Neural cell (in vitro differentiated cells): ENCODE measurements around the gene KIF5B. TPM values are rescaled to one million over a fixed set of nuclear protein-coding genes. Genes with fewer than 3 reads are reported as not detected.

Source experiments
- H2AFZ ChIP-seq: fragments of 200-600, 300-800 bp; sonication (generic), shearing (Covaris generic); 2 replicates; pipeline ENCODE4 v1.6.0; 2014; ENCODE audit warnings: low read depth, mild to moderate bottlenecking, antibody characterized with exemption, low read length, moderate library complexity
- H3F3A ChIP-seq: fragments of 200-600 bp; shearing (Covaris generic); 2 replicates; pipeline ENCODE4 v1.6.1; 2016; ENCODE audit warnings: mild to moderate bottlenecking, moderate library complexity, mixed read lengths, antibody characterized with exemption, low read length; ENCODE audit not compliant: insufficient read depth, poor library complexity, severe bottlenecking
- H3K27ac ChIP-seq: fragments of 200-600, 300-800 bp; sonication (generic), shearing (Covaris generic); 2 replicates; pipeline ENCODE4 v1.5.1; 2014; ENCODE audit warnings: mild to moderate bottlenecking, low read length, moderate library complexity
- H3K27me3 ChIP-seq: fragments of 300-800, 200-600 bp; sonication (generic), shearing (Covaris generic); 2 replicates; pipeline ENCODE4 v1.6.0; 2014; ENCODE audit warnings: mild to moderate bottlenecking, low read depth, low read length, moderate library complexity; ENCODE audit not compliant: insufficient read depth
- H3K36me3 ChIP-seq: fragments of 300-800, 200-600 bp; sonication (generic), shearing (Covaris generic); 2 replicates; pipeline ENCODE4 v1.5.1; 2014; ENCODE audit warnings: mild to moderate bottlenecking, antibody characterized with exemption, low read length, moderate library complexity; ENCODE audit not compliant: insufficient read depth
- H3K4me2 ChIP-seq: fragments of 300-800, 200-600 bp; sonication (generic), shearing (Covaris generic); 2 replicates; pipeline ENCODE4 v1.6.0; 2014; ENCODE audit warnings: mild to moderate bottlenecking, low read length
- H3K4me3 ChIP-seq: fragments of 300-800, 200-600 bp; sonication (generic), shearing (Covaris generic); 2 replicates; pipeline ENCODE4 v1.5.1; 2014; ENCODE audit warnings: mild to moderate bottlenecking, low read length, moderate library complexity
- H3K79me2 ChIP-seq: fragments of 200-600 bp; shearing (Covaris generic); replicated peaks from 2 replicates; pipeline ENCODE4 v1.6.0; 2014; ENCODE audit warnings: mild to moderate bottlenecking, low read length, moderate library complexity; ENCODE audit not compliant: insufficient read depth
- H3K9ac ChIP-seq: fragments of 300-800, 200-600 bp; sonication (generic), shearing (Covaris generic); 2 replicates; pipeline ENCODE4 v1.6.1; 2016; ENCODE audit warnings: mild to moderate bottlenecking, low read length, mixed read lengths
- H3K9me2 ChIP-seq: fragments of 200-600 bp; shearing (Covaris generic); 2 replicates; pipeline ENCODE4 v1.6.1; 2016; ENCODE audit warnings: mild to moderate bottlenecking, low read length, mixed read lengths; ENCODE audit not compliant: insufficient read depth
- H3K9me3 ChIP-seq: fragments of 200-600, 300-800 bp; sonication (generic), shearing (Covaris generic); 2 replicates; pipeline ENCODE4 v1.6.1; 2016; ENCODE audit warnings: mild to moderate bottlenecking, mixed run types, low read length, moderate library complexity, mixed read lengths
- H4K20me1 ChIP-seq: fragments of 200-600 bp; shearing (Covaris generic); 2 replicates; pipeline ENCODE4 v1.6.1; 2016; ENCODE audit warnings: mild to moderate bottlenecking, mixed run types; ENCODE audit not compliant: insufficient read depth
- EP300 ChIP-seq: fragments of 450-650 bp; conservative IDR thresholded peaks from 2 replicates; pipeline ENCODE4 v1.6.1; 2014; ENCODE audit warnings: antibody characterized with exemption, mild to moderate bottlenecking, moderate library complexity; ENCODE audit not compliant: poor library complexity, severe bottlenecking
- EZH2 ChIP-seq: fragments of 200-600, 300-800 bp; shearing (Covaris generic), sonication (generic); IDR thresholded peaks from 2 replicates; pipeline ENCODE4 v1.6.1; 2014; ENCODE audit warnings: antibody characterized with exemption, low read length, borderline replicate concordance, mild to moderate bottlenecking; ENCODE audit not compliant: insufficient read depth, poor library complexity, severe bottlenecking
- MXI1 ChIP-seq: fragments of 450-650 bp; conservative IDR thresholded peaks from 2 replicates; pipeline ENCODE4 v1.6.1; 2014; ENCODE audit warnings: antibody characterized with exemption, mild to moderate bottlenecking; ENCODE audit not compliant: poor library complexity, severe bottlenecking
- POLR2AphosphoS5 ChIP-seq: IDR thresholded peaks from 2 replicates; pipeline ENCODE4 v1.6.1; 2012
- RAD21 ChIP-seq: fragments of 450-650 bp; conservative IDR thresholded peaks from 2 replicates; pipeline ENCODE4 v1.6.1; 2014; ENCODE audit warnings: antibody characterized with exemption, mild to moderate bottlenecking, moderate library complexity
- SMC3 ChIP-seq: fragments of 450-650 bp; conservative IDR thresholded peaks from 2 replicates; pipeline ENCODE4 v1.6.1; 2014; ENCODE audit warnings: antibody characterized with exemption, mild to moderate bottlenecking, moderate library complexity; ENCODE audit not compliant: poor library complexity
- TAF1 ChIP-seq: IDR thresholded peaks from 2 replicates; pipeline ENCODE4 v1.6.1; 2012; ENCODE audit warnings: low read depth
- polyA plus RNA-seq: library from polyadenylated mRNA; depleted of rRNA; stranded (reverse); fragments of >200 nt; gene quantifications from 2 replicates; pipeline ENCODE4 v1.2.3, GENCODE V29; 2014
- TF ChIP-seq, protein P1 (sequence below): fragments of 450-650 bp; IDR thresholded peaks from 2 replicates; pipeline ENCODE4 v1.5.1; 2014; ENCODE audit warnings: antibody characterized with exemption, mild to moderate bottlenecking, moderate library complexity; ENCODE audit not compliant: poor library complexity, severe bottlenecking
- TF ChIP-seq, protein P2 (sequence below): IDR thresholded peaks from 2 replicates; pipeline ENCODE4 v1.6.1; 2012; ENCODE audit warnings: borderline replicate concordance

KIF5B gene
- polyA plus RNA-seq, 1 donor from 2014 or later, result 96.3 TPM

DNA sequence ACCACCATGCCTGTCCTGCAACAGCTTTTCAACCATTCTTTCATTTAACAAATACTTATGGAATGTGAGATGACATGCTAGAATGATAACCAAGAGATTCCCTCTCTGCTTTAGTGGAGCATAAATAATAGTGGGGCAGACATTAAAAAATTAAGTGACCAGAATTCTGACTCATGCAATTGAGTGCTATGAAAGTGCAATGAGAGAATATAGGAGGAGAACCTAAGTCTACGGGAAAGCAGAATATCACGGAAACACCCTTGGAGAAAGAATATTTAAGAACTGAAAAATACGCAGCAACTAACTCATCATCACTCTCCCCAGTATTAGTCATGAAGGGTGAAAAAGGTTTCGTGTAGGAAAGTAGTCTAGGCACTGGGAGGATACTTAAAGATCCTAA lies 7.1 kb downstream of the KIF5B start:
- no peaks in the 10 kb centered on the region for H3K9me3 ChIP-seq
- TF ChIP-seq POLR2AphosphoS5, result no peak
- no peak for TF ChIP-seq EZH2
- TF ChIP-seq, protein P1, sequence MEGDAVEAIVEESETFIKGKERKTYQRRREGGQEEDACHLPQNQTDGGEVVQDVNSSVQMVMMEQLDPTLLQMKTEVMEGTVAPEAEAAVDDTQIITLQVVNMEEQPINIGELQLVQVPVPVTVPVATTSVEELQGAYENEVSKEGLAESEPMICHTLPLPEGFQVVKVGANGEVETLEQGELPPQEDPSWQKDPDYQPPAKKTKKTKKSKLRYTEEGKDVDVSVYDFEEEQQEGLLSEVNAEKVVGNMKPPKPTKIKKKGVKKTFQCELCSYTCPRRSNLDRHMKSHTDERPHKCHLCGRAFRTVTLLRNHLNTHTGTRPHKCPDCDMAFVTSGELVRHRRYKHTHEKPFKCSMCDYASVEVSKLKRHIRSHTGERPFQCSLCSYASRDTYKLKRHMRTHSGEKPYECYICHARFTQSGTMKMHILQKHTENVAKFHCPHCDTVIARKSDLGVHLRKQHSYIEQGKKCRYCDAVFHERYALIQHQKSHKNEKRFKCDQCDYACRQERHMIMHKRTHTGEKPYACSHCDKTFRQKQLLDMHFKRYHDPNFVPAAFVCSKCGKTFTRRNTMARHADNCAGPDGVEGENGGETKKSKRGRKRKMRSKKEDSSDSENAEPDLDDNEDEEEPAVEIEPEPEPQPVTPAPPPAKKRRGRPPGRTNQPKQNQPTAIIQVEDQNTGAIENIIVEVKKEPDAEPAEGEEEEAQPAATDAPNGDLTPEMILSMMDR, result no peak
- TF ChIP-seq, protein P2, sequence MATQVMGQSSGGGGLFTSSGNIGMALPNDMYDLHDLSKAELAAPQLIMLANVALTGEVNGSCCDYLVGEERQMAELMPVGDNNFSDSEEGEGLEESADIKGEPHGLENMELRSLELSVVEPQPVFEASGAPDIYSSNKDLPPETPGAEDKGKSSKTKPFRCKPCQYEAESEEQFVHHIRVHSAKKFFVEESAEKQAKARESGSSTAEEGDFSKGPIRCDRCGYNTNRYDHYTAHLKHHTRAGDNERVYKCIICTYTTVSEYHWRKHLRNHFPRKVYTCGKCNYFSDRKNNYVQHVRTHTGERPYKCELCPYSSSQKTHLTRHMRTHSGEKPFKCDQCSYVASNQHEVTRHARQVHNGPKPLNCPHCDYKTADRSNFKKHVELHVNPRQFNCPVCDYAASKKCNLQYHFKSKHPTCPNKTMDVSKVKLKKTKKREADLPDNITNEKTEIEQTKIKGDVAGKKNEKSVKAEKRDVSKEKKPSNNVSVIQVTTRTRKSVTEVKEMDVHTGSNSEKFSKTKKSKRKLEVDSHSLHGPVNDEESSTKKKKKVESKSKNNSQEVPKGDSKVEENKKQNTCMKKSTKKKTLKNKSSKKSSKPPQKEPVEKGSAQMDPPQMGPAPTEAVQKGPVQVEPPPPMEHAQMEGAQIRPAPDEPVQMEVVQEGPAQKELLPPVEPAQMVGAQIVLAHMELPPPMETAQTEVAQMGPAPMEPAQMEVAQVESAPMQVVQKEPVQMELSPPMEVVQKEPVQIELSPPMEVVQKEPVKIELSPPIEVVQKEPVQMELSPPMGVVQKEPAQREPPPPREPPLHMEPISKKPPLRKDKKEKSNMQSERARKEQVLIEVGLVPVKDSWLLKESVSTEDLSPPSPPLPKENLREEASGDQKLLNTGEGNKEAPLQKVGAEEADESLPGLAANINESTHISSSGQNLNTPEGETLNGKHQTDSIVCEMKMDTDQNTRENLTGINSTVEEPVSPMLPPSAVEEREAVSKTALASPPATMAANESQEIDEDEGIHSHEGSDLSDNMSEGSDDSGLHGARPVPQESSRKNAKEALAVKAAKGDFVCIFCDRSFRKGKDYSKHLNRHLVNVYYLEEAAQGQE, result no peak
- no peak for TF ChIP-seq MXI1
- no peak for TF ChIP-seq TAF1
- TF ChIP-seq EP300, result no peak
- no peak for TF ChIP-seq RAD21
- TF ChIP-seq SMC3, result no peak
- no peaks in the 10 kb centered on the region for H3K9me2 ChIP-seq
- no peak overlapping the region for H2AFZ ChIP-seq
- H3K9ac ChIP-seq, result no peak overlapping the region
- H3F3A ChIP-seq, result no peaks in the 10 kb centered on the region
- peaks cover 94% of the 10 kb centered on the region for H3K79me2 ChIP-seq
- H3K27ac ChIP-seq, result no peak overlapping the region
- no peak overlapping the region for H3K4me2 ChIP-seq
- H3K36me3 ChIP-seq, result peaks cover 8% of the 10 kb centered on the region
- peaks cover 19% of the 10 kb centered on the region for H4K20me1 ChIP-seq
- H3K27me3 ChIP-seq, result no peaks in the 10 kb centered on the region
- H3K4me3 ChIP-seq, result no peak overlapping the region

DNA sequence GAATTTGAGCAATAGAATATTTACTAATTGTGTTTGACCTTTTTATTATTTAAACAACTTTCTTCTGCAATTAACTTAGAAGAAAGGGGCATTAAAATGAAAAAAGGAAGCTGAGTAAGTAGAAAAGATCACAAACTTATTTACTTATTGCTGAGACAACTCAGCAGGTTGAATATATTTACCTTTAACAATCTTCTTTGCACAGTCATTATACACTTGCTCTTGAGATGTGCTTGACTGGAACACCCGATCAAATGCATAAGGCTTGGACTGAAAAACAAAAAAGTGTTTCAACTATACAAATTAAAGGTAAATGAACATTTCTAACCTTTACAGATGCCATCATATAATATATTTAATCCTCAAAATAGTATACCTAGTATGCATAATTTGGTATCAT lies 7.9 kb downstream of the KIF5B start:
- Histone ChIP-seq H3K79me2 (peaks cover 94% of the 10 kb centered on the region), H3F3A (no peaks in the 10 kb centered on the region), H3K27ac (no peak overlapping the region), H4K20me1 (peaks cover 13% of the 10 kb centered on the region), H3K9ac (no peak overlapping the region), H3K9me3 (no peaks in the 10 kb centered on the region), H3K36me3 (peaks cover 8% of the 10 kb centered on the region), H2AFZ (no peak overlapping the region), H3K9me2 (no peaks in the 10 kb centered on the region), H3K27me3 (no peaks in the 10 kb centered on the region), H3K4me3 (no peak overlapping the region), H3K4me2 (no peak overlapping the region)
- TF ChIP-seq RAD21, result no peak
- TF ChIP-seq, protein P1, result no peak
- TF ChIP-seq EZH2, result no peak
- no peak for TF ChIP-seq SMC3
- no peak for TF ChIP-seq EP300
- TF ChIP-seq, protein P2, result no peak
- no peak for TF ChIP-seq MXI1
